ENCODE data around the gene HS3ST4. TPM values are rescaled to one million over a fixed set of nuclear protein-coding genes. Genes with fewer than 3 reads are reported as not detected.

The HS3ST4 gene
- total and polyA plus RNA-seq, 7 experiments from 2014 or later: not detected

- no peaks in the 10 kb centered on the region for H3K36me3 ChIP-seq (ENCODE audit: control insufficient read depth in 2 of 3, insufficient read depth in 3 of 3, low read length in 3 of 3)
- peaks cover 0 to 9% (median 4%) of the 10 kb centered on the region in 5 donors for H3K27me3 Mint-ChIP-seq
- no peak overlapping the region for H3K4me3 ChIP-seq (ENCODE audit: low read length)
- no peaks in the 10 kb centered on the region for H3K36me3 Mint-ChIP-seq
- no peaks in the 10 kb centered on the region for H3K27me3 ChIP-seq (ENCODE audit: control insufficient read depth in 2 of 2, insufficient read depth in 2 of 2, low read length in 2 of 2)
- ChIA-PET POLR2A (no interaction called here), CTCF (no interaction called here)
- no peak for ATAC-seq
- no peaks in the 10 kb centered on the region for H3K4me1 ChIP-seq (ENCODE audit: control insufficient read depth in 2 of 2, insufficient read depth in 2 of 2, low read length in 2 of 2)
- no peak overlapping the region for H3K27ac ChIP-seq (ENCODE audit: low read depth, low read length)
- H3K4me1 Mint-ChIP-seq: no peaks in the 10 kb centered on the region
- no peak for DNase-seq
- no peak overlapping the region for H3K4me3 Mint-ChIP-seq
- H3K27ac Mint-ChIP-seq: no peak overlapping the region
- peaks cover 0 to 5% (median 0%) of the 10 kb centered on the region in 11 donors for H3K9me3 Mint-ChIP-seq
- H3K9me3 ChIP-seq (ENCODE audit: control insufficient read depth in 2 of 3, low read length in 3 of 3): no peaks in the 10 kb centered on the region
- intact Hi-C loops (cut with micrococcal nuclease): no loop called here
Observed at GRCh38 chr16:25977121-25977520, 285.4 kb downstream of the HS3ST4 start.

- Histone ChIP-seq H3K27me3 (ENCODE audit: control insufficient read depth in 2 of 2, insufficient read depth in 2 of 2, low read length in 2 of 2) (no peaks in the 10 kb centered on the region), H3K36me3 (ENCODE audit: control insufficient read depth in 2 of 3, insufficient read depth in 3 of 3, low read length in 3 of 3) (no peaks in the 10 kb centered on the region), H3K9me3 (ENCODE audit: control insufficient read depth in 2 of 3, low read length in 3 of 3) (no peaks in the 10 kb centered on the region), H3K4me1 (ENCODE audit: control insufficient read depth in 2 of 2, insufficient read depth in 2 of 2, low read length in 2 of 2) (no peaks in the 10 kb centered on the region), H3K4me3 (ENCODE audit: low read length) (no peak overlapping the region), H3K27ac (ENCODE audit: low read depth, low read length) (no peak overlapping the region)
- Mint-ChIP-seq H3K27ac (no peak overlapping the region), H3K27me3 (peaks cover 0 to 5% (median 4%) of the 10 kb centered on the region in 5 donors), H3K4me3 (no peak overlapping the region), H3K4me1 (no peaks in the 10 kb centered on the region), H3K9me3 (peaks cover 0 to 3% (median 0%) of the 10 kb centered on the region in 11 donors), H3K36me3 (no peaks in the 10 kb centered on the region)
- POLR2A ChIA-PET: no interaction called here
- ATAC-seq (no peak), DNase-seq (no peak)
- CTCF ChIA-PET: no interaction called here
- intact Hi-C loops (cut with micrococcal nuclease): no loop called here
Observed at GRCh38 chr16:25978218-25978617, 286.5 kb downstream of the HS3ST4 start.

DNA sequence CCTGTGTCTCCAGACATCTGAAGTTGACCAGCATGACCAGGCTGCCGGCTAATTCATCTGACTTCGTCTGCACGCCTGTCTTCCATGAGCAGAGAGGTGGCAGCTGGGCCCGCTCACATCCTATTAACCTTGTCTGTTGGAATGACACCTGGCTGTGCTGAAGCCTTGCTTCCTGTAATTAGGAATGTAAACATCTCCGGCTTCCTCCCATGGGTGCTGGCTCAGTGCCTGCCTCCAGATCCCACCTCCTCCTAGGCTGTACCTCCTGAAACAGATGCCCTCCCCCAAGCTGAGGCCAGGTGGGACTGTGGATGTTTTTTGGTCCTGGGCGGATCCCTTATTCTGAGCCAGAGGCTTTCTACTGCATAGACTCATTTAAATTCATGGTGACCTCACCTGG, 296.3 kb downstream of the HS3ST4 start:
- no peaks in the 10 kb centered on the region for H3K36me3 ChIP-seq (ENCODE audit: control insufficient read depth in 2 of 3, insufficient read depth in 3 of 3, low read length in 3 of 3)
- H3K27me3 Mint-ChIP-seq: peaks cover 0 to 31% (median 4%) of the 10 kb centered on the region in 5 donors
- no peaks in the 10 kb centered on the region for H3K36me3 Mint-ChIP-seq
- no peak overlapping the region for H3K27ac Mint-ChIP-seq
- ChIA-PET POLR2A (no interaction called here), CTCF (no interaction called here)
- H3K27me3 ChIP-seq (ENCODE audit: control insufficient read depth in 2 of 2, insufficient read depth in 2 of 2, low read length in 2 of 2): no peaks in the 10 kb centered on the region
- peaks cover 0 to 7% (median 0%) of the 10 kb centered on the region in 11 donors for H3K9me3 Mint-ChIP-seq
- no peak overlapping the region for H3K4me3 ChIP-seq (ENCODE audit: low read length)
- no peaks in the 10 kb centered on the region for H3K4me1 Mint-ChIP-seq
- no peak for ATAC-seq
- intact Hi-C loops (cut with micrococcal nuclease): no loop called here
- no peak overlapping the region for H3K27ac ChIP-seq (ENCODE audit: low read depth, low read length)
- H3K9me3 ChIP-seq (ENCODE audit: control insufficient read depth in 2 of 3, low read length in 3 of 3): no peaks in the 10 kb centered on the region
- H3K4me1 ChIP-seq (ENCODE audit: control insufficient read depth in 2 of 2, insufficient read depth in 2 of 2, low read length in 2 of 2): no peaks in the 10 kb centered on the region
- H3K4me3 Mint-ChIP-seq: no peak overlapping the region
- DNase-seq: no peak

DNA sequence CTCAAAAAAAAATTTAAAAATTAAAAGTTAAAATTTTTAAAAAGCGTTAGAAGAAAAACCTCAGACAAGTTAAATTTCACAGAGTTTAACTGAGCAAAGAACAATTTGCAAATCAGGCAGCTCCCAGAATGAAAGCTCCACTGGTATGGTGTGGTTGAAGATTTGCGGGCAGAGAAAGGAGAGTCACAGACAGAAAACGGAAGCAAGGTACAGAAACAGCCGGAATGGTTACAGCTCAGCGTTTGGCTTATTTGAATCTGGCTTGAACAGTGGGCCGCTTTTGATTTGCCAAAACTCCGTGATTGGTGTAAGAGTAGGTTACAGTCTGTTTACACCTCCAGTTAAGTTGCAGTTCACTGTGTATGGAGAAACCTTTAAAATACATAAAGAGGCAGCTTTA, 297.1 kb downstream of the HS3ST4 start:
- intact Hi-C loops (cut with micrococcal nuclease): no loop called here
- no peaks in the 10 kb centered on the region for H3K36me3 Mint-ChIP-seq
- no peak overlapping the region for H3K4me3 Mint-ChIP-seq
- peaks cover 0 to 31% (median 5%) of the 10 kb centered on the region in 5 donors for H3K27me3 Mint-ChIP-seq
- no peak overlapping the region for H3K27ac ChIP-seq (ENCODE audit: low read depth, low read length)
- H3K4me1 ChIP-seq (ENCODE audit: control insufficient read depth in 2 of 2, insufficient read depth in 2 of 2, low read length in 2 of 2): no peaks in the 10 kb centered on the region
- H3K27ac Mint-ChIP-seq: no peak overlapping the region
- POLR2A ChIA-PET: no interaction called here
- H3K4me3 ChIP-seq (ENCODE audit: low read length): no peak overlapping the region
- H3K9me3 Mint-ChIP-seq: peaks cover 0 to 7% (median 0%) of the 10 kb centered on the region in 11 donors
- H3K4me1 Mint-ChIP-seq: no peaks in the 10 kb centered on the region
- H3K9me3 ChIP-seq (ENCODE audit: control insufficient read depth in 2 of 3, low read length in 3 of 3): no peaks in the 10 kb centered on the region
- H3K36me3 ChIP-seq (ENCODE audit: control insufficient read depth in 2 of 3, insufficient read depth in 3 of 3, low read length in 3 of 3): no peaks in the 10 kb centered on the region
- DNase-seq: no peak
- no peaks in the 10 kb centered on the region for H3K27me3 ChIP-seq (ENCODE audit: control insufficient read depth in 2 of 2, insufficient read depth in 2 of 2, low read length in 2 of 2)
- ATAC-seq: no peak
- CTCF ChIA-PET: interaction anchor here (0.8 kb wide), 1 partner anchor 10 kb away, joined by 3 read pairs; no protein-coding TSS in a partner anchor

DNA sequence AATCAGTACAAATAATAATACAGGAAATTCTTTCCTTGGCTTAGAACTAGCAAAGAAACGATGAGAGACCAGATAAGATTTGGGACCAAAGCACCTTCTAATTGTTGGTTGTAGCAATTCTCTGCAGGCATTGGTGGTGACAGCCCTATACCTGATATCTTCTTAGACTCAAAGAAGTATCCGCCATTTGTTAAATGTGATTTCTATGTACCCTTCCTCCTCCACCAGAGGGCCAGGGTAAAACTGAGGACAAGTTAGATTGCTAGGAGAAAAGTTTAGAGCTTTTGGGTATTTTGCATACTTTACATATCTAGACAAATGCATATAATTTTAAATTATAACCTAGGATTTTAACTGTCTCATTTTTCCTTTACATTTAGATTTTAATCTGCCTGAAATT, 304.3 kb downstream of the HS3ST4 start:
- Mint-ChIP-seq H3K27me3 (peaks cover 4 to 18% (median 14%) of the 10 kb centered on the region in 5 donors), H3K27ac (no peak overlapping the region), H3K9me3 (peaks cover 0 to 9% (median 1%) of the 10 kb centered on the region in 11 donors), H3K36me3 (no peaks in the 10 kb centered on the region), H3K4me3 (no peak overlapping the region), H3K4me1 (no peaks in the 10 kb centered on the region)
- Histone ChIP-seq H3K27ac (ENCODE audit: low read depth, low read length) (no peak overlapping the region), H3K27me3 (ENCODE audit: control insufficient read depth in 2 of 2, insufficient read depth in 2 of 2, low read length in 2 of 2) (no peaks in the 10 kb centered on the region), H3K36me3 (ENCODE audit: control insufficient read depth in 2 of 3, insufficient read depth in 3 of 3, low read length in 3 of 3) (no peaks in the 10 kb centered on the region), H3K4me3 (ENCODE audit: low read length) (no peak overlapping the region), H3K9me3 (ENCODE audit: control insufficient read depth in 2 of 3, low read length in 3 of 3) (no peaks in the 10 kb centered on the region), H3K4me1 (ENCODE audit: control insufficient read depth in 2 of 2, insufficient read depth in 2 of 2, low read length in 2 of 2) (no peaks in the 10 kb centered on the region)
- POLR2A ChIA-PET: no interaction called here
- intact Hi-C loops (cut with micrococcal nuclease): no loop called here
- CTCF ChIA-PET: no interaction called here
- no peak for DNase-seq
- ATAC-seq: no peak

- Histone ChIP-seq H3K27me3 (ENCODE audit: control insufficient read depth in 2 of 2, insufficient read depth in 2 of 2, low read length in 2 of 2) (no peaks in the 10 kb centered on the region), H3K4me1 (ENCODE audit: control insufficient read depth in 2 of 2, insufficient read depth in 2 of 2, low read length in 2 of 2) (no peaks in the 10 kb centered on the region), H3K4me3 (ENCODE audit: low read length) (no peak overlapping the region), H3K36me3 (ENCODE audit: control insufficient read depth in 2 of 3, insufficient read depth in 3 of 3, low read length in 3 of 3) (no peaks in the 10 kb centered on the region), H3K9me3 (ENCODE audit: control insufficient read depth in 2 of 3, low read length in 3 of 3) (peaks cover 0 to 8% (median 0%) of the 10 kb centered on the region in 3 experiments), H3K27ac (ENCODE audit: low read depth, low read length) (no peak overlapping the region)
- DNase-seq: no peak
- intact Hi-C loops (cut with micrococcal nuclease): no loop called here
- H3K36me3 Mint-ChIP-seq: no peaks in the 10 kb centered on the region
- no peak overlapping the region for H3K27ac Mint-ChIP-seq
- no peaks in the 10 kb centered on the region for H3K4me1 Mint-ChIP-seq
- ChIA-PET CTCF (no interaction called here), POLR2A (no interaction called here)
- no peak for ATAC-seq
- H3K27me3 Mint-ChIP-seq: peaks cover 0 to 47% (median 15%) of the 10 kb centered on the region in 5 donors
- no peak overlapping the region for H3K4me3 Mint-ChIP-seq
- peaks cover 0 to 38% (median 12%) of the 10 kb centered on the region in 11 donors for H3K9me3 Mint-ChIP-seq
Observed at GRCh38 chr16:26005336-26005735, 313.6 kb downstream of the HS3ST4 start.

- H3K27me3 Mint-ChIP-seq: peaks cover 0 to 17% (median 15%) of the 10 kb centered on the region in 5 donors
- no peaks in the 10 kb centered on the region for H3K4me1 Mint-ChIP-seq
- H3K36me3 ChIP-seq (ENCODE audit: control insufficient read depth in 2 of 3, insufficient read depth in 3 of 3, low read length in 3 of 3): no peaks in the 10 kb centered on the region
- ATAC-seq (no peak), DNase-seq (no peak)
- no peaks in the 10 kb centered on the region for H3K27me3 ChIP-seq (ENCODE audit: control insufficient read depth in 2 of 2, insufficient read depth in 2 of 2, low read length in 2 of 2)
- H3K9me3 Mint-ChIP-seq: peaks cover 4 to 44% (median 12%) of the 10 kb centered on the region in 11 donors
- no peak overlapping the region for H3K4me3 Mint-ChIP-seq
- peaks cover 0 to 12% (median 0%) of the 10 kb centered on the region in 5 donors for H3K36me3 Mint-ChIP-seq
- peaks cover 0 to 6% (median 0%) of the 10 kb centered on the region in 3 experiments for H3K9me3 ChIP-seq (ENCODE audit: control insufficient read depth in 2 of 3, low read length in 3 of 3)
- intact Hi-C loops (cut with micrococcal nuclease): no loop called here
- H3K27ac Mint-ChIP-seq: no peak overlapping the region
- no peak overlapping the region for H3K27ac ChIP-seq (ENCODE audit: low read depth, low read length)
- ChIA-PET POLR2A (no interaction called here), CTCF (no interaction called here)
- H3K4me1 ChIP-seq (ENCODE audit: control insufficient read depth in 2 of 2, insufficient read depth in 2 of 2, low read length in 2 of 2): no peaks in the 10 kb centered on the region
- no peak overlapping the region for H3K4me3 ChIP-seq (ENCODE audit: low read length)
Observed at GRCh38 chr16:26012376-26012775, 320.6 kb downstream of the HS3ST4 start.

Measured in naive thymus-derived CD4-positive, alpha-beta T cell (primary cell).